Endothelial cell of umbilical vein (primary cell): Measurements from ENCODE around the gene DMD. TPM values are rescaled to one million over a fixed set of nuclear protein-coding genes. Genes with fewer than 3 reads are reported as not detected.

Experiments
- BruUV-seq: library from RNA; stranded (reverse); fragments of 400-500 nt; replicated peaks from 2 replicates; lab custom pipeline; 2021; lab: Mats Ljungman, UMichigan
- CTCF ChIA-PET: fragments of 300-600, 350-600 bp; sonication (Branson Sonifier 250); formaldehyde crosslinking; loops from one replicate; lab custom pipeline; 2021; ENCODE audit warnings: antibody characterized with exemption, inconsistent platforms; lab: Charles Lee
- POLR2A ChIA-PET: fragments of 300-600, 350-600 bp; sonication (Branson Sonifier 250); formaldehyde crosslinking; loops from one replicate; lab custom pipeline; 2021; ENCODE audit warnings: antibody characterized with exemption, inconsistent platforms; lab: Charles Lee
- DNase-seq: peaks from one replicate; pipeline ENCODE4 v3.0.0-alpha.2; 2011; ENCODE audit warnings: low read depth, low spot score
- FAIRE-seq: peaks from 2 replicates; lab custom pipeline; 2011; peaks lifted over from hg19 to GRCh38; lab: Jason Lieb, UNC
- H2AFZ ChIP-seq: 2 replicates; pipeline ENCODE4 v1.6.0; 2012; ENCODE audit warnings: low read depth, low read length, control low read depth, inconsistent platforms
- H3K27ac ChIP-seq: 2 replicates; pipeline ENCODE4 v1.5.1; 2011; ENCODE audit warnings: low read depth, mild to moderate bottlenecking, control low read depth, low read length, moderate library complexity; ENCODE audit not compliant: insufficient read depth
- H3K27me3 ChIP-seq, 2 experiments: 2 replicates each; pipeline versions ENCODE4 v1.6.0 to v1.6.1; 2011; ENCODE audit warnings: low read length in 2 of 2, mixed read lengths in 1 of 2; ENCODE audit not compliant: control insufficient read depth in 2 of 2, insufficient read depth in 2 of 2
- H3K36me3 ChIP-seq, 2 experiments: 2 replicates in 1 of 2; 3 replicates in 1 of 2; pipeline ENCODE4 v1.5.1; 2011; ENCODE audit warnings: low read length in 2 of 2, mild to moderate bottlenecking in 1 of 2, moderate library complexity in 1 of 2; ENCODE audit not compliant: control insufficient read depth in 2 of 2, insufficient read depth in 2 of 2; ENCODE audit errors: extremely low read depth in 1 of 2
- H3K4me1 ChIP-seq: 3 replicates; pipeline ENCODE4 v1.5.1; 2011; ENCODE audit warnings: mild to moderate bottlenecking, low read length; ENCODE audit not compliant: control insufficient read depth, insufficient read depth; ENCODE audit errors: extremely low read depth
- H3K4me2 ChIP-seq: 2 replicates; pipeline ENCODE4 v1.6.1; 2011; ENCODE audit warnings: low read length, control low read depth, mixed read lengths; ENCODE audit not compliant: insufficient read depth
- H3K4me3 ChIP-seq, 3 experiments: fragments of 200-600 bp in 1 of 3; sonication (generic), shearing (Covaris generic) in 1 of 3; replicated peaks in 1 of 3; 2 replicates each; pipeline ENCODE4 v1.5.1; 2011 to 2016; ENCODE audit warnings: control low read depth in 3 of 3, low read length in 3 of 3, mild to moderate bottlenecking in 2 of 3, inconsistent platforms in 1 of 3, low read depth in 1 of 3, moderate library complexity in 1 of 3; ENCODE audit not compliant: insufficient read depth in 1 of 3
- H3K79me2 ChIP-seq: 2 replicates; pipeline ENCODE4 v1.6.0; 2012; ENCODE audit warnings: low read length, inconsistent platforms; ENCODE audit not compliant: control insufficient read depth, insufficient read depth
- H3K9ac ChIP-seq: replicated peaks from 2 replicates; pipeline ENCODE3; 2011; ENCODE audit warnings: low read length, control low read depth; ENCODE audit not compliant: insufficient read depth; ENCODE audit errors: extremely low read depth
- H3K9me1 ChIP-seq: replicated peaks from 3 replicates; pipeline ENCODE4 v1.6.0; 2011; ENCODE audit warnings: mild to moderate bottlenecking, low read length; ENCODE audit not compliant: control insufficient read depth, insufficient read depth; ENCODE audit errors: extremely low read depth
- H3K9me3 ChIP-seq: replicated peaks from 2 replicates; pipeline ENCODE4 v1.5.1; 2012; ENCODE audit warnings: low read length, inconsistent platforms; ENCODE audit not compliant: control insufficient read depth, insufficient read depth
- H4K20me1 ChIP-seq: replicated peaks from 2 replicates; pipeline ENCODE3; 2011; ENCODE audit warnings: mild to moderate bottlenecking, low read length; ENCODE audit not compliant: control insufficient read depth, insufficient read depth; ENCODE audit errors: extremely low read depth
- EZH2 ChIP-seq: IDR thresholded peaks from 2 replicates; pipeline ENCODE4 v1.6.1; 2012; ENCODE audit warnings: borderline replicate concordance, low read depth, mild to moderate bottlenecking, moderate library complexity, low read length, inconsistent platforms; ENCODE audit not compliant: severe bottlenecking
- GATA2 ChIP-seq: IDR thresholded peaks from 2 replicates; pipeline ENCODE4 v1.7.0; 2011; ENCODE audit warnings: low read depth, mild to moderate bottlenecking, moderate library complexity, mixed read lengths, low read length; ENCODE audit not compliant: insufficient read length, insufficient read depth
- JUN ChIP-seq: IDR thresholded peaks from 2 replicates; pipeline ENCODE4 v1.6.1; 2011; ENCODE audit warnings: borderline replicate concordance, low read depth; ENCODE audit not compliant: insufficient read length, insufficient read depth
- MYC ChIP-seq: IDR thresholded peaks from one replicate; pipeline ENCODE4 v1.6.1; 2011; ENCODE audit warnings: mild to moderate bottlenecking, low read depth, low read length
- POLR2AphosphoS5 ChIP-seq: IDR thresholded peaks from 2 replicates; pipeline ENCODE4 v1.6.1; 2012; ENCODE audit warnings: low read depth, mild to moderate bottlenecking, control low read depth, low read length, moderate library complexity; ENCODE audit not compliant: insufficient read depth
- dilution Hi-C: fragments of 300-500 bp; cut with MboI; formaldehyde crosslinking; loops from one replicate; pipeline ENCODE4 v1.15.0; 2019; ENCODE audit warnings: low sequenced_read_pairs; ENCODE audit not compliant: extremely low pct_ligation_motif_present
- intact Hi-C: fragments of 100-400 bp; cut with micrococcal nuclease; formaldehyde crosslinking; loops from one replicate; pipeline ENCODE4 v1.10.0; 2022
- polyA plus RNA-seq, 4 experiments: library from polyadenylated mRNA; depleted of rRNA in 3 of 4; stranded (reverse) in 3 of 4; unstranded in 1 of 4; fragments of >200 nt; gene quantifications; 2 replicates each; pipeline versions ENCODE4 v1.2.1 to v1.2.3, GENCODE V29; 2011 to 2012; ENCODE audit warnings: missing spikeins in 1 of 4
- total RNA-seq: library from RNA; stranded (reverse); gene quantifications from 2 replicates; pipeline ENCODE4 v1.2.3, GENCODE V29; 2021

DMD gene
- total and polyA plus RNA-seq, 2 donors (not counting 3 experiments of a cell fraction or from before 2014, with no cell fraction given) = 7.3 to 9.0 TPM

- H3K27me3 ChIP-seq = no peaks in the 10 kb centered on the region
- H3K27ac ChIP-seq = no peak overlapping the region
- H3K9ac ChIP-seq = no peak overlapping the region
- H3K9me3 ChIP-seq = no peaks in the 10 kb centered on the region
- H3K4me3 ChIP-seq = no peak overlapping the region
- H3K9me1 ChIP-seq = no peaks in the 10 kb centered on the region
- intact Hi-C loops = no loop called here
- H3K4me1 ChIP-seq = no peaks in the 10 kb centered on the region
- no peak for TF ChIP-seq JUN
- TF ChIP-seq POLR2AphosphoS5 = no peak
- TF ChIP-seq GATA2 = no peak
- no peak for TF ChIP-seq EZH2
- dilution Hi-C loops = no loop called here
- no peaks in the 10 kb centered on the region for H4K20me1 ChIP-seq
- BruUV-seq = no TSS peak
- FAIRE-seq (no peak), DNase-seq (no peak)
- POLR2A ChIA-PET = no interaction called here
- no peak overlapping the region for H3K4me2 ChIP-seq
- H3K36me3 ChIP-seq = no peaks in the 10 kb centered on the region
- CTCF ChIA-PET = no interaction called here
- no peaks in the 10 kb centered on the region for H3K79me2 ChIP-seq
- no peak overlapping the region for H2AFZ ChIP-seq
Measured at GRCh38 chrX:33001107-33001506, 210.2 kb downstream of the DMD start.

GRCh38 chrX:32998776-32999175 lies 212.6 kb downstream of the DMD start:
- Histone ChIP-seq H3K27me3 (no peaks in the 10 kb centered on the region), H3K36me3 (no peaks in the 10 kb centered on the region), H4K20me1 (no peaks in the 10 kb centered on the region), H2AFZ (no peak overlapping the region), H3K4me2 (no peak overlapping the region), H3K79me2 (no peaks in the 10 kb centered on the region), H3K4me3 (no peak overlapping the region), H3K4me1 (no peaks in the 10 kb centered on the region), H3K9ac (no peak overlapping the region), H3K9me1 (no peaks in the 10 kb centered on the region), H3K9me3 (no peaks in the 10 kb centered on the region), H3K27ac (no peak overlapping the region)
- FAIRE-seq (no peak), DNase-seq (no peak)
- CTCF ChIA-PET = interaction anchor here (1.0 kb wide), 1 partner anchor 20 kb away, joined by 3 read pairs; no protein-coding TSS in a partner anchor
- intact Hi-C loops (no loop called here), dilution Hi-C loops (no loop called here)
- POLR2A ChIA-PET = no interaction called here
- BruUV-seq = no TSS peak
- TF ChIP-seq MYC = no peak
